ENCODE measurements around the gene LPCAT4.

The LPCAT4 gene

DNA sequence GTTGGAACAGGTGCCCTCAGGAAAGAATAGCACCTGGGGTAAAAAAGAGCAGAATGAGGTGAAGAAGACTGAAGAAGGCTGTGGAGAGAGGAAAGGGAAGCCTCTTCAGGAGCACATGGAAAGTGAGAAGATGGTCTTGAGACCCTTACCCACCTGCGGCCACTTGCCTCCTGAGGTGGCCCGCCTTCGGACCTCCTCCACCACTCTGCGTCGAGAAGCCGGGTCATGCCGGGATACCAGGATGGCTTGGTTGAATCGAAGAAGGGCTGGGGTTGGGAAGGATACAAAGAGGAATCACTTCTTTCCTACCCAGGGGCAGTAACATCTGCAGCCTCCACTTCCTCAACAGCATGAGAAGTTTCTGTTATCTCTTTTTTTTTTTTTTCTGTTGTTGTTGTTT, 3.0 kb downstream of the LPCAT4 start:
- H3K4me2 ChIP-seq (ENCODE audit: insufficient read depth, low read length) = no peak overlapping the region
- no peak for DNase-seq
- ATAC-seq (ENCODE audit: insufficient read depth, low read depth) = no peak

DNA sequence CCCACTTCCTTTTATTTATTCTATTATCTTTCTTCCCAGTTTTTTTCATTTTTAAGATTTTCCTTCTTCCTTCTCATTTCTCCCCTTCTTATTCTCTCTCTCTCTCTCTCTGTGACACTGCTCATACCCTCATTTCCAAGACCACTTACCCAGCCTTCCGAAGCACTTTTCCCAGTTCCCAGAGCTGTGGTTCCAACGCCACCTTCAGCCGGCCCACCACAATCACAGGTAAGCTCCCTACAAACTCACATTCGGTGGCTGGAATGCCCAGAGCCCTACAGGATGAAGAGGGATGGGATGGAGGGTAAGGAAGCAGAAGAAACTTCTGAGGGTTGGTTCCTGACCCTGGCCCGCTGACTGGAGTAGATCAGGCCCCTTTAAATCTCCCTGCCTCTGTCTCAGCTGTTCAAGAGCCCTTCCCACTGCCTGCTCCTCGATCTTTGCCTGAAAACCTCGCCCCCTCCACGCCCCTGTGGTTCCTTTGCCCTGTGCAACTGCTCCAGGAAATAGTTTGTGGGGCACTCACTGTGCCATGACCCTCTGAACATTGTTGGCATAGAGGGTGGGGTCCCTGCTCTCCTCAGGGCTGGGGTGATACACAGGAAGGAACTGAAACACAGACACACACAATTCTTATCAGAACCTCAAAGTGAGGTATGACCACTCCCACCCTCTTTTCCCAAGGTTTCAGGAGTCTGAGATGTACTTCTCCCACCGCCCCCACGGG, 4.8 kb downstream of the LPCAT4 start:
- H3K27ac ChIP-seq (ENCODE audit: low read length) = no peak overlapping the region
- no peaks in the 10 kb centered on the region for H3K27me3 ChIP-seq (ENCODE audit: insufficient read depth, low read length, poor library complexity)
- H3K36me3 ChIP-seq (ENCODE audit: insufficient read depth, low read length) = peaks cover 56% of the 10 kb centered on the region
- peaks cover 17% of the 10 kb centered on the region for H3K4me1 ChIP-seq (ENCODE audit: insufficient read depth, low read length)
- H3K4me3 ChIP-seq (ENCODE audit: low read depth in 1 of 2, low read length in 2 of 2) = no peak overlapping the region
- no peak for TF ChIP-seq EZH2 (IDR thresholded peaks at IDR 0.05; ENCODE audit: borderline replicate concordance, low read depth, low read length, severe bottlenecking)
- TF ChIP-seq CTCF (IDR thresholded peaks at IDR 0.05; ENCODE audit: borderline replicate concordance, extremely low read depth, low read length, poor library complexity, severe bottlenecking) = no peak
- H2AFZ ChIP-seq (ENCODE audit: low read depth, low read length) = no peak overlapping the region
- no peak overlapping the region for H3K4me2 ChIP-seq (ENCODE audit: insufficient read depth, low read length)
- no peaks in the 10 kb centered on the region for H3K9me3 ChIP-seq (ENCODE audit: insufficient read depth, low read length, severe bottlenecking)
- H4K20me1 ChIP-seq (ENCODE audit: insufficient read depth, low read length) = peaks cover 6% of the 10 kb centered on the region; the same call in 1 of the 2 replicates
- ATAC-seq (ENCODE audit: insufficient read depth, low read depth) (no peak), DNase-seq (no peak)
- H3K9ac ChIP-seq (ENCODE audit: low read depth, low read length) = no peak overlapping the region
- peaks cover 22% of the 10 kb centered on the region for H3K79me2 ChIP-seq (ENCODE audit: insufficient read depth, low read length)

More for the DNA sequence above, 3.0 kb downstream of the LPCAT4 start:
- Histone ChIP-seq H3K27me3 (ENCODE audit: insufficient read depth, low read length, poor library complexity) (no peaks in the 10 kb centered on the region), H3K4me3 (ENCODE audit: low read depth in 1 of 2, low read length in 2 of 2) (no peak overlapping the region), H3K9me3 (ENCODE audit: insufficient read depth, low read length, severe bottlenecking) (no peaks in the 10 kb centered on the region), H3K9ac (ENCODE audit: low read depth, low read length) (no peak overlapping the region), H3K36me3 (ENCODE audit: insufficient read depth, low read length) (peaks cover 43% of the 10 kb centered on the region), H2AFZ (ENCODE audit: low read depth, low read length) (no peak overlapping the region), H3K27ac (ENCODE audit: low read length) (no peak overlapping the region), H3K79me2 (ENCODE audit: insufficient read depth, low read length) (peaks cover 22% of the 10 kb centered on the region), H4K20me1 (ENCODE audit: insufficient read depth, low read length) (peaks cover 6% of the 10 kb centered on the region; the same call in 1 of the 2 replicates), H3K4me1 (ENCODE audit: insufficient read depth, low read length) (peaks cover 29% of the 10 kb centered on the region)
- TF ChIP-seq EZH2 (IDR thresholded peaks at IDR 0.05; ENCODE audit: borderline replicate concordance, low read depth, low read length, severe bottlenecking) = no peak
- no peak for TF ChIP-seq CTCF (IDR thresholded peaks at IDR 0.05; ENCODE audit: borderline replicate concordance, extremely low read depth, low read length, poor library complexity, severe bottlenecking)

DNA sequence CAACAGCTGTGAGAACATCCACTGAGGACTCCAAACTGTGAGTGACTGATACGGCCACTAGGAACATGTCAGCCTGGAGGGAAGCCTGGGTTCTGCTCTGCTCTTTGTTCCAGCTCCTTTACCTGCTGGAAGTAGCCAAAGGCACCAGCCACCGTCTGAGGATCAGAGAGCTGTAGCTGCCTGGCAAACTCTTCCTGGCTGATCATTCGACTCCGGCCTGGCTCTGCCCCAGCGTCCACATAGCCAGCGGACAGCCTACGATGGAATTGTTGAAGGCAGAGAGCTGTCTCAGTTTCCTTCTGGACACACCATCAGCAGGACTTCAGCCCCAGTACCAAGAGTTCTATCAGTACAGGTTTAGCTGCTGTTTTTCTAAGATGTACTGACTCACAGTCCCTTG, 5.7 kb downstream of the LPCAT4 start:
- Histone ChIP-seq H4K20me1 (ENCODE audit: insufficient read depth, low read length) (peaks cover 6% of the 10 kb centered on the region; the same call in 1 of the 2 replicates), H3K4me3 (ENCODE audit: low read depth in 1 of 2, low read length in 2 of 2) (no peak overlapping the region), H3K36me3 (ENCODE audit: insufficient read depth, low read length) (peaks cover 56% of the 10 kb centered on the region), H2AFZ (ENCODE audit: low read depth, low read length) (no peak overlapping the region), H3K27ac (ENCODE audit: low read length) (no peak overlapping the region), H3K4me2 (ENCODE audit: insufficient read depth, low read length) (no peak overlapping the region), H3K9me3 (ENCODE audit: insufficient read depth, low read length, severe bottlenecking) (no peaks in the 10 kb centered on the region), H3K9ac (ENCODE audit: low read depth, low read length) (no peak overlapping the region), H3K79me2 (ENCODE audit: insufficient read depth, low read length) (peaks cover 17% of the 10 kb centered on the region), H3K27me3 (ENCODE audit: insufficient read depth, low read length, poor library complexity) (no peaks in the 10 kb centered on the region), H3K4me1 (ENCODE audit: insufficient read depth, low read length) (peaks cover 16% of the 10 kb centered on the region)
- ATAC-seq (ENCODE audit: insufficient read depth, low read depth) (no peak), DNase-seq (no peak)
- TF ChIP-seq EZH2 (IDR thresholded peaks at IDR 0.05; ENCODE audit: borderline replicate concordance, low read depth, low read length, severe bottlenecking) (no peak), CTCF (IDR thresholded peaks at IDR 0.05; ENCODE audit: borderline replicate concordance, extremely low read depth, low read length, poor library complexity, severe bottlenecking) (no peak)
